Skeletal muscle tissue (tissue), 4 donors: ENCODE data around the gene FANK1. TPM values are rescaled to one million over a fixed set of nuclear protein-coding genes. Genes with fewer than 3 reads are reported as not detected.

Experiments
- H3K27ac ChIP-seq: one replicate; pipeline ENCODE4 v1.7.0; 2013; ENCODE audit warnings: mild to moderate bottlenecking, low read depth, low read length, inconsistent platforms
- H3K27me3 ChIP-seq, 3 donors: one replicate each; pipeline ENCODE4 v1.7.0; 2013; ENCODE audit warnings: low read length in 3 of 3; ENCODE audit not compliant: control insufficient read depth in 3 of 3, insufficient read depth in 3 of 3
- H3K36me3 ChIP-seq, 3 donors: one replicate each; pipeline ENCODE4 v1.7.0; 2013; ENCODE audit warnings: low read length in 3 of 3; ENCODE audit not compliant: control insufficient read depth in 3 of 3, insufficient read depth in 3 of 3
- H3K4me1 ChIP-seq, 3 donors: one replicate each; pipeline ENCODE4 v1.7.0; 2013; ENCODE audit warnings: low read length in 3 of 3, mild to moderate bottlenecking in 3 of 3; ENCODE audit not compliant: control insufficient read depth in 3 of 3, insufficient read depth in 3 of 3
- H3K4me3 ChIP-seq, 3 donors: one replicate each; pipeline ENCODE4 v1.7.0; 2013; ENCODE audit warnings: low read length in 3 of 3
- H3K9ac ChIP-seq, 3 donors: one replicate each; pipeline ENCODE4 v1.7.0; 2013; ENCODE audit warnings: low read length in 3 of 3, mild to moderate bottlenecking in 3 of 3, moderate library complexity in 2 of 3, low read depth in 1 of 3
- H3K9me3 ChIP-seq, 3 donors: one replicate each; pipeline ENCODE4 v1.7.0; 2013; ENCODE audit warnings: low read length in 3 of 3; ENCODE audit not compliant: control insufficient read depth in 3 of 3
- total RNA-seq: library from RNA; depleted of rRNA; stranded (reverse); fragments of >200 nt; gene quantifications from one replicate; pipeline ENCODE4 v1.2.3, GENCODE V29; 2014
- donor health status: Osteomylitis.

Gene FANK1
- total RNA-seq, 1 donor from 2014 or later: not detected

DNA sequence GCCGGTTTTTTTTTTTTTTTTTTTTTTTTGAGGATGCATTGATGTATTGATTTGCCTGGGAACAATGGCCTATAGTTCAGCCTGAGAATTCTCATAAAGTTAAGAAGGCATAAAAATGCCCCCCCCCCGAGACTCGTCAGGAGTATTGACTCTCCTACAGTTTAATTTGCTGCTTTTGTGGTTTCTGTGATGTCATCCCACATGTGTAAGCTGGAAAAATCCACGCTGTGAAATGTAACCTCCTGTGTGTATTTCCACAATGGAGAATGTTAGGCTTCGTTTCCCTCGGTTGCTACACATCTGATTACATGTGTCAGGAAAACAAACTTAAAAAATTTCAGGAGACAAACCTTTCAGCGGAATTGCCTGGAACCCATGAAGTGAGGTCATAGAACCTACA is 117.9 kb downstream of the FANK1 start:
- Histone ChIP-seq H3K9ac (no peak overlapping the region), H3K4me1 (no peaks in the 10 kb centered on the region), H3K9me3 (no peaks in the 10 kb centered on the region), H3K36me3 (no peaks in the 10 kb centered on the region), H3K4me3 (no peak overlapping the region), H3K27me3 (no peaks in the 10 kb centered on the region), H3K27ac (no peak overlapping the region)

DNA sequence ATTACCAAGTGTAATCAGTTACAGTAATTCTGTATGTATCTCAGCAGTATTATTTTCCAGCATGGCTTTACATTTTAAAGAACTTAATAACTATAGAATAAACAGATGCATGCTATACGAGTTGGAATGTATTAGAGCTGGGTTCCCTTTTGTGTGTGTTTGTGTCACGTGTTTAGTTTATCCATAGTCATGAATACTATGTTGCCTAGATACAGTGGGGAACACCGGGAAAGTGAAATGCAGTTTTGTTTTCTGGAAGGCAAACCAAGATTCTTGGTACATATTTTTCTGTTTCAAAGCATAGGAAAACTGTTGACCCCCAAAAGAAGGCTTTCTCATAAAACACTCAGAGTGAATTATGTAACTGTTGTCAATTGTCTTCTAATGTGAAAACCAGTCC is 119.0 kb downstream of the FANK1 start:
- Histone ChIP-seq H3K27ac (no peak overlapping the region), H3K27me3 (no peaks in the 10 kb centered on the region), H3K9me3 (no peaks in the 10 kb centered on the region), H3K9ac (no peak overlapping the region), H3K4me1 (no peaks in the 10 kb centered on the region), H3K4me3 (no peak overlapping the region), H3K36me3 (no peaks in the 10 kb centered on the region)

DNA sequence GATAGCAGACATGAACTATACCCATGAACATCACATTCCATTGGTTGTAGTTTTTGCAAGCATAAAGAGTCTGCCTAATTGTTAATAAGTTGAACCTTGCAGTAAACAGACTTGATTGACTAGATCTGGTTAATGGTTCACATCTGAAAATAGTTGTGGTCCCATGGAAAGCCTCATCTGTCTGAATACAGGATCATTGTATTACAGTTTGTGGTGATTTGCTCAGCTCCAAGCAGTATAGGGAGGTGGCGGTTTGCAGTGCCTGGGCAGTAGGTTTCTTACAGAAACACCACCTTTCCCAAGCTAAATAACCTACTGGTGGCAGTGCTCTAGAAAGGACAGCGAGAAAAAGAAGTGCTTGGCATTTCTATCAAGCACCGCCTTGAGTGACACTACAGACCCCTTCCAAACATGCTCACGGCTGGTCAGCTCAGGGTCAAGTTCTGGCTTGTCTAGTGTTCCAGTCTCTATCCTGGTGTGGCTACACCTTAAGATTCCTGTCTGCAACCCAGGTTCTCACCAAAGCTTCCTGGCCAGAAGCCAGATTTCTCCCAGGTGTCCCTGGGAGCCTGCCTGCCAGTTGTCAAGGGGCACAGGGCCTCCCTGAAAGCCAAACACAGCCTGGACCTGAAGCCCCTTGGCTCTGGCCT is 119.9 kb downstream of the FANK1 start:
- no peaks in the 10 kb centered on the region for H3K27me3 ChIP-seq
- no peak overlapping the region for H3K27ac ChIP-seq
- no peaks in the 10 kb centered on the region for H3K4me1 ChIP-seq
- H3K4me3 ChIP-seq: no peak overlapping the region
- no peaks in the 10 kb centered on the region for H3K9me3 ChIP-seq
- no peaks in the 10 kb centered on the region for H3K36me3 ChIP-seq
- no peak overlapping the region for H3K9ac ChIP-seq

DNA sequence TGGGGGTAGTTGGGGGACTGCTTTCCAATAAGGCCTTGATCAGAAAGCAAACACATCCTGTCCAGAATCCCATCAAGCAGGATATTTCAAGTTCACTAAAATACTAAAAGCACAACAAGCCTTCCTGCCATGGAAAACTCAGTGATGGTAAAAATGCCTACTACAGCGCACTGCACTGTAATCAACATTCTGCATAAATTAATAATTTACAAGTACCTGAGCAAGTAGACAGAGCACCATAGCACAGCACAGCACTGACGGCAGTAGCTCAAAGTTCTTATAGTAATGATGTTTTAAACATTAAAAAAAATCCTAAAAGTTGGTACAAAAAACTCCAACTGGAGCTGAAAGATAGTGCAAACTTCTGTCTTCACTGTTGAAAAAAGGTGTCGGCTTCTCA is 120.5 kb downstream of the FANK1 start:
- H3K4me3 ChIP-seq: no peak overlapping the region
- no peak overlapping the region for H3K9ac ChIP-seq
- H3K27ac ChIP-seq: no peak overlapping the region

DNA sequence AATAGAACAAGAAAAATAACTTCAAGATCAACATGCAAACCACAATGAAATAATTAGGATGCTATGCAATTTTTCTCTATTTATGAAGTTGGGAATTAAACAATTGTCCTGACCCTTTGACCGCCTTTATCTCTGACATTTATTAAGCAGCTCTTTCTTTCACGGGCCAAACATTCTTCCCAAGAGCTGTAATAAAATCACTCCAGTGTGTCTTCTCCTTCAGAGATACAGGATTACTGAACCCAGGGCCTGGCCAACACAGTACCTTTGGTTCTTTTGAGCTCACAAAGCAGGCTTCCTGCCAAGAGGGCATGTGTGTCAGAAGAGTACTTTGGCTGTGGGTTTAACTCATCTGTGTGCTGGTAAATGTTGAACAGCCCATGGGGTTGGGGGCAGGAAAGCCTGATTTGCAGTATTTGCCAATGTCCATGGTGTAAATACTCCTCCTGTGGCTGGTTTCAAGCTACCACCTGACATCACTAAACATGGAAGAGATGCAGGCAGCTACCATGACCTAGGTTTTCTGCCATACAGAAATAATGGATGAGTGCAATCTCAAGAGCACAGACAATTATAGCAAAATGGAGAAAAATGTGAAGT is 121.7 kb downstream of the FANK1 start:
- Histone ChIP-seq H3K4me3 (no peak overlapping the region), H3K27me3 (no peaks in the 10 kb centered on the region), H3K4me1 (no peaks in the 10 kb centered on the region), H3K27ac (no peak overlapping the region), H3K9me3 (no peaks in the 10 kb centered on the region), H3K36me3 (no peaks in the 10 kb centered on the region), H3K9ac (no peak overlapping the region)

More for the DNA sequence above, 120.5 kb downstream of the FANK1 start:
- Histone ChIP-seq H3K36me3 (no peaks in the 10 kb centered on the region), H3K9me3 (no peaks in the 10 kb centered on the region), H3K27me3 (no peaks in the 10 kb centered on the region), H3K4me1 (no peaks in the 10 kb centered on the region)

DNA sequence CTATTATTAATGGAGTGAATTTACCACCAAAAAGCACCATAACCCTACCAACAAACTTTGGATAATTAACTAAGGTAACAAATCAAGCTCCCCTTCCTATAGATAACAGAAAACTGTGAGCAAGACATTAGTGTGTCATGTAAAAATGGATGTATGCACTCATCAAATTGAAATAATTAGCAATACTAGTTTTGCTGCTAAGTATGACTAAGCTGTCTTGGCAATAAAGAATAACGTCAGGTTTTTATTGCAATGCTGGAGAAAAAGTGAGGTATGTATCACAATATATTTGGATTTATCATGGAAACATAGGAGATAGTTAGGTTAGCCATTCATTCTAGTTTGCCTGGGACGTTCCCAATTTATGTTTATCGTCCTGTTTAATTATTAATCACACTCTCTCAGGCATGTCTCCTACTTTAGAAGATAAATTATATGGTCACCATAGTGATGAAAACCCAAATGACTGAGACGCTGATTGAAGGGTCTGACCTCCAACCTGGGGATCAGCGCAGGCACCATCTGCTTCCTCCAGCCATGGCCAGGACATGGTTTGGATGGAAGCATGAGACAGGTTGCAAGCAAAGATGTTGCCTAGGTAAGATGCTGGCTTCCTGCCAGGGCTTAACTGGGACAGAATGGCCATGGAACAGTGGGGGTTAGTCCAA is 125.6 kb downstream of the FANK1 start:
- Histone ChIP-seq H3K27ac (no peak overlapping the region), H3K4me3 (no peak overlapping the region), H3K9ac (no peak overlapping the region), H3K4me1 (no peaks in the 10 kb centered on the region), H3K27me3 (no peaks in the 10 kb centered on the region), H3K9me3 (no peaks in the 10 kb centered on the region), H3K36me3 (no peaks in the 10 kb centered on the region)

DNA sequence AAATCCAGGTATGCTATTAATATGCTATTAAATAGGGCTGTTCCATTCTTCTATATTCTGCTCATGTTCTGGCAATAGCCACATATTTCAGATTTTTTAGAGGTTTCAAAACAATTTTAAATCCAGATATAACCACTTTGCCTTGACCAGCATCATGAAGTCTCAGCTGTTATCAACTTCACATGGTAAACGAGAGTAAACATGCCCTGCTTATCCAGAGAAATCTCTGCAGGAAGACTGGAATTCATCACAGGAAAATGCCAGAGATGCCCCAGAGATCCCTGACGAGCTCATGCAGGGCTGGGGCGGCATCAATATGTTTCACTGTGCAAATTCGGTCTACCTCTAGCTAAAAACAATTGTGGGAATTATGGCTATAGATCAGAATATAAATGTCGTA is 126.5 kb downstream of the FANK1 start:
- H3K9ac ChIP-seq: no peak overlapping the region
- H3K27ac ChIP-seq: no peak overlapping the region
- no peaks in the 10 kb centered on the region for H3K36me3 ChIP-seq
- H3K4me3 ChIP-seq: no peak overlapping the region
- H3K9me3 ChIP-seq: no peaks in the 10 kb centered on the region
- no peaks in the 10 kb centered on the region for H3K4me1 ChIP-seq
- no peaks in the 10 kb centered on the region for H3K27me3 ChIP-seq

DNA sequence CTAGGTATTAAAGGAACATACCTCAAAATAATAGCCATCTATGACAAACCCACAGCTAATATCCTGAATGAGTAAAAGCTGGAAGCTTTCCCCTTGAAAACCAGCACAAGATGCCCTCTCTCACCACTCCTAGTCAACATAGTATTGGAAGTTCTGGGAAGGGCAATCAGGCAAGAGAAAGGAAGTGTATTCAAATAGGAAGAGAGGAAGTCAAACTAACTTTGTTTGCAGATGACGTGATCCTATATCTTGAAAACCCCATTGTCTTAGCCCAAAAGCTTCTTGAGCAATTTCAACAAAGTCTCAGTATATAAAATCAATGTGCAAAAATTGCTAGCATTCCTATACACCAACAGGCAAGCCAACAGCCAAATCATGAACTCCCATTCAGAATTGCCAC is 131.3 kb downstream of the FANK1 start:
- H3K9ac ChIP-seq: no peak overlapping the region
- no peaks in the 10 kb centered on the region for H3K36me3 ChIP-seq
- H3K4me1 ChIP-seq: no peaks in the 10 kb centered on the region
- H3K4me3 ChIP-seq: no peak overlapping the region
- H3K9me3 ChIP-seq: peaks cover 0 to 2% (median 0%) of the 10 kb centered on the region in 3 donors
- no peak overlapping the region for H3K27ac ChIP-seq
- no peaks in the 10 kb centered on the region for H3K27me3 ChIP-seq

DNA sequence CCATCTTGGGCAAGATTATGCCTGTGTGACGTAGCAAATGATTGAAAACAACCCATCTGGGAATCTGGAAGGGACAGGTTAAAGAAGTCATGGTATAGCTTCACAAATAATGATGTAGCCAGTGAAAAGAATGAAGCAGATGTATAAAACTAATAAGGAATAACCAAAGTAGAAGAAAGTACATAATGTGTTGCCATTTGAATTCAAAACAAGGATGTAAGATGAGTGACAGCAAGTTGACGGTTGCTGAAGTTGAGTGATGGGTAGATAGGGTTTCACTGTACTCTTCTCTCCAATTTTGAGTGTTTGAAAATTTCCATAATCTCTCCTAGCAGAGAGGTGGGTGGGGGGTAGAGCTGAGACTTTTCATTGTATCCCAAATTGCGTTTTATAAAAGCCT is 133.6 kb downstream of the FANK1 start:
- Histone ChIP-seq H3K9ac (no peak overlapping the region), H3K9me3 (peaks cover 0 to 10% (median 3%) of the 10 kb centered on the region in 3 donors), H3K27me3 (no peaks in the 10 kb centered on the region), H3K4me1 (no peaks in the 10 kb centered on the region), H3K4me3 (no peak overlapping the region), H3K36me3 (no peaks in the 10 kb centered on the region), H3K27ac (no peak overlapping the region)

DNA sequence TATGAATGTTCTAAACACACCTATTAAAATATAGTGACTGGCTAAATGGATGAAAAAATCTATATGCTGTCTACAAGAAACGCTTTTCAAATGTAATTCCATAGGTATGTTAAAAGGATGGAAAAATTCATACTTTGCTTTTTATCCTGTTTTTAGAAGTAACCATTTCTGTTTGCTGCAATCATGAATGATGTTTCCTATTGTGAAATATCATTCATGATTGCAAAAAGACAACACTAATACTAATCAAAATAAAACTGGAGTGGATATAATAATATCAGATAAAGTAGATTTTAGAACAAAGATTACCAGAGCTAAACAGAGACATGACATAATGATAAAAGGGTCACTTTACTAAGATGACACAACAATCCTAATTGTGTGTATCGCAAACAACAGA is 138.2 kb downstream of the FANK1 start:
- Histone ChIP-seq H3K27me3 (no peaks in the 10 kb centered on the region), H3K27ac (no peak overlapping the region), H3K36me3 (no peaks in the 10 kb centered on the region), H3K4me3 (no peak overlapping the region), H3K9ac (no peak overlapping the region), H3K4me1 (no peaks in the 10 kb centered on the region), H3K9me3 (peaks cover 0 to 8% (median 3%) of the 10 kb centered on the region in 3 donors)
